Naive thymus-derived CD8-positive, alpha-beta T cell (primary cell): ENCODE data around the gene PLEKHG3. TPM values are rescaled to one million over a fixed set of nuclear protein-coding genes. Genes with fewer than 3 reads are reported as not detected.

Experiments used
- ATAC-seq, 2 donors: fragments of 150-1000 bp; cut with Tn5 transposase in 1 of 2; sonication (Bioruptor Pico), chemical (Tn5 transposase) in 1 of 2; 1 replicate in 1 of 2; 2 replicates in 1 of 2; pipeline ENCODE4 v1.10.0; 2021; ENCODE audit warnings: mild to moderate bottlenecking in 2 of 2, moderate library complexity in 2 of 2
- POLR2A ChIA-PET: fragments of 350-600 bp; sonication (Branson Sonifier 250); formaldehyde crosslinking; loops from one replicate; lab custom pipeline; 2021; ENCODE audit warnings: antibody characterized with exemption; lab: Charles Lee
- DNase-seq, 10 donors: peaks; one replicate each; pipeline versions ENCODE4 v3.0.0 to v3.0.0-alpha.2; 2020 to 2022
- H3K27ac Mint-ChIP-seq, 10 donors: one replicate each; pipeline ENCODE4 v1.8.0; 2020 to 2022; ENCODE audit warnings: mild to moderate bottlenecking in 10 of 10, mixed read lengths in 10 of 10, moderate library complexity in 4 of 10, inconsistent platforms in 1 of 10
- H3K27me3 Mint-ChIP-seq, 5 donors: one replicate each; pipeline ENCODE4 v1.8.0; 2021 to 2022; ENCODE audit warnings: mixed read lengths in 5 of 5
- H3K36me3 Mint-ChIP-seq, 3 donors: one replicate each; pipeline ENCODE4 v1.8.0; 2020 to 2022; ENCODE audit warnings: mixed read lengths in 3 of 3, mild to moderate bottlenecking in 2 of 3, inconsistent platforms in 1 of 3
- H3K4me1 Mint-ChIP-seq, 4 donors: one replicate each; pipeline ENCODE4 v1.8.0; 2021 to 2022; ENCODE audit warnings: mixed read lengths in 4 of 4
- H3K4me3 Mint-ChIP-seq, 10 donors: one replicate each; pipeline ENCODE4 v1.8.0; 2020 to 2022; ENCODE audit warnings: mild to moderate bottlenecking in 10 of 10, mixed read lengths in 10 of 10, moderate library complexity in 6 of 10, inconsistent platforms in 1 of 10
- H3K9me3 Mint-ChIP-seq, 9 donors: one replicate each; pipeline ENCODE4 v1.8.0; 2020 to 2022; ENCODE audit warnings: mixed read lengths in 9 of 9, mild to moderate bottlenecking in 3 of 9, inconsistent platforms in 1 of 9, moderate library complexity in 1 of 9
- polyA plus RNA-seq, 3 donors: library from polyadenylated mRNA; unstranded; fragments of 300-500 nt; fragmentation: Illumina TruSeq; gene quantifications; one replicate each; pipeline ENCODE4 v1.2.3, GENCODE V29; 2021
- total RNA-seq, 8 experiments: library from RNA in 2 of 8; stranded (reverse) in 2 of 8; gene quantifications; one replicate each; pipeline ENCODE4 v1.2.3 and lab custom pipeline; 2021 to 2026

Gene PLEKHG3
- total and polyA plus RNA-seq, 5 experiments from 2014 or later = 0.55 to 12.2 (median 1.4) TPM

DNA sequence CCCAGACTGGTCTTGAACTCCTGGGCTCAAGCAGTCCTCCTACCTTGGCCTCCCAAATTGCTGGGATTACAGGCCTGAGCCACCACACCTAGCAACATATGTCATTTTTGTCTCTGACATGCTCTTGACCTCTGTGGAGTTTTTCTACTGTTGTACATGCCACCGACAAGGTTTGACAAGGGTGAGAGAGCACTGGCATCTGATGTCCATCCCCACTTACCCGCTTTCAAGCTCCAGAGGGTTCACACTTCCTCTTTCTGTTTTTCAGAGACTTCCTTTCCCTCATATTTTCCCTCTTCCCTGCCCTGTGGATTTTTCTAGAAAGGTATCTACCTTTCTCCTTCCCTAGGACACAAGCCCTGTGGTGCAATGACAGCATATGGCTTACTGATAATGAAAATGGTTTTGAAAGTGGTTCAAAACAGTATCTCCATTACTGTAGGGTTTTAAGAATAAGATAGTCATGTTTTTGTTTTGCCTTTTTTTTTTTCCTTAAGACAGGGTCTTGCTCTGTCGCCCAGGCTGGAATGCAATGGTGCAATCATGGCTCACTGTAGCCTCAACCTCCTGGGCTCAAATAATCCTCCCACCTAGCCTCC lies 27.7 kb upstream of the PLEKHG3 start:
- POLR2A ChIA-PET = no interaction called here
- no peak overlapping the region for H3K27ac Mint-ChIP-seq

DNA sequence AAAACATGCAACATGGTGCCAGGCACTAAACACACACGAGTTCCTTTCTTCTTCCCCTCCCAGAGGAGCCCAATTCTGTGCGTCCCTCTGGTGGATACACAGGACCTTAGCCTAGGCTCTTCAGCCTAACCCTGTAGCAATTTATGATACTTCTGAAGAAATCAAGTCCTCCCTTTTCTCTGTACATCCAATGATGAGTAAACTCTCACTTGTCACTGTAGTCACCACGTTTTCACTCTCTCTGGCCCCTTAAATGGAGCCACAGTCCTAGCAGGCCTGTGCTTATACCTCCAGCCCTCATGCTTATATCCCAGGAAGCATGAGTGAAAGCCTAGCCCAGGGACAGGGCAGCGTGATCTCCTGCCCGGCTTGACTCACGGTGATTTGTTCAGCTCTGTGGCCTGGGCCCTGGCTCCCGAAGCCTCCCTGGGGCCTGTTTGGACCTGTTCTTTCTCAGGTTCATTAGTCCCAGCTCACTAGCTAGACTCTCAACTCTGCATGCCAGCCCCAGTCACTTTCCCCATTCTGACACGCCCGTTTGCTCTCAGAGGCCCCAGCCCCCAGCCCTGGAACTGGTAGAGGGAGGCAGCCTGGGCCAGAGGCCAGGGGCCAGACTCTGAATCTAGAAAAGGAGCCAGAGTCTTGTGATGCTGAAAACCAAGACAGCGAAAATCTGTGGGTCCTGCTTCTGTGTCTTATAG lies 24.1 kb upstream of the PLEKHG3 start:
- Mint-ChIP-seq H3K4me3 (no peak overlapping the region), H3K9me3 (no peaks in the 10 kb centered on the region), H3K4me1 (peaks cover 0 to 4% (median 1%) of the 10 kb centered on the region in 4 donors), H3K27ac (peak overlapping the region in 1 of 10 donors; percentile 41), H3K27me3 (peaks cover 0 to 4% (median 0%) of the 10 kb centered on the region in 5 donors), H3K36me3 (no peaks in the 10 kb centered on the region)
- no peak for DNase-seq
- POLR2A ChIA-PET = no interaction called here
- no peak for ATAC-seq

More for the DNA sequence above, 27.7 kb upstream of the PLEKHG3 start:
- H3K4me1 Mint-ChIP-seq = peaks cover 4 to 27% (median 14%) of the 10 kb centered on the region in 4 donors
- ATAC-seq (no peak), DNase-seq (no peak)
- no peaks in the 10 kb centered on the region for H3K36me3 Mint-ChIP-seq
- H3K9me3 Mint-ChIP-seq = peaks cover 0 to 4% (median 0%) of the 10 kb centered on the region in 9 donors
- H3K27me3 Mint-ChIP-seq = peaks cover 0 to 4% (median 0%) of the 10 kb centered on the region in 5 donors
- H3K4me3 Mint-ChIP-seq = no peak overlapping the region

DNA sequence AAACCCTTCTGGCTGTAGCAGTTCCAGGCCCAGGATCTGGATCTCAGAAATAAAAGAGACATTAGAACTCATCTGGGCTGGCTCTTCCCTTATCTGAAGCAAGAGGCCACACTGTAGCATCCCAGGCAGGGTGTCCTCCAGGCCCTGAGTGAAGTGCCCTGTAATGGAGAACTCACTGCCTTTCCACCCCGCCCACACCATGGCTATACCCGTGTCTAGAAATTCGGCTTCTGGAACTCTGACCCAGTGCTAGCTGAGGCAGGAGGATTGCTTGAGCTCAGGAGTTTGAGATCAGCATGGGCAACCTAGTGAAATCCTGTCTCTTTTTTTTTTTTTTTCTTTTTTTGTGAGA lies 23.5 kb upstream of the PLEKHG3 start:
- ATAC-seq = no peak
- POLR2A ChIA-PET = no interaction called here

DNA sequence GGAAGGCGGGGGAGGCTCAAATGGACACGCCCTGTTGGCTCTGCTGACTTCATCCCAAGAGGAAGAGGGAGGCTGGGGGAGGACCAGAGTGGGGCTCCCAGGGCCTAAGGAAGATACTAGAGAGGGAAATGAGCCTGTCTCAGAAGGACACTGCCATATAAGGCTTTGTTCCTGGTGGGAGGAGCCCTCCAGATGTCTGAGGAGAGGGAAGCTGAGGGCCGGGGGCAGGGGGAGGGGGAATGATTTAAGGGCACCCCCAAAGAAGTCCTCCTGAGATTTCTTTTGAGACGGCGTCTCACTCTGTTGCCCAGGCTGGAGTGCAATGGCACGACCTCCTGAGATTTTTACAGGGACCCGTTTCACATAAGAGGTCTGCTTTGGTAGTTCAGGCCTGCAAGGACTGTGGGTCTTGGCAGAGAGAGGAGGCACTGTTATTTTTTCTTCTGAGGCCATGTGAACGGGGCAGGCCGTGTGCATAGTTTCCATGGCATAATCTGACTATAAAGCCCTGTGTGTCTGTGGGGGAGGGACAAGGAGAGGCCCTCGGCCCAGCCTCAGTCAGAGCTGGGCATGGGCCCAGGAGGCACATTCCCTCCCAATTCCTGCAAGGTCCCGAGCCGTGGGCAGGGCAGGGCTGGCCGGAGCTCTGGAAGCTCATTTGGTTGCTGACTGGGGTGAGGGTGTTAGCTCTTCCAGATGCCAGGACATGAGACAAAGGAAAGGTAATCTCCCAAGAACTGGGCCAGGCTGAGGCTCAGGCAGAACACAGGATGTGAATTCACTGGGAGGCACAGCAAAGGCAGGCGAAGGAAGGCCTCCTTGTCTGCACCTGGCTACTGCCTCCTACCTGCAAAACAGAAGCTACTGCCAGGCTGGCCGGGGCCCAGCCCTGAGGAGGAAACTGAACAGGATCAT lies 22.2 kb upstream of the PLEKHG3 start:
- POLR2A ChIA-PET = no interaction called here
- Mint-ChIP-seq H3K27me3 (peaks cover 0 to 4% (median 0%) of the 10 kb centered on the region in 5 donors), H3K9me3 (no peaks in the 10 kb centered on the region)

More for the DNA sequence above, 23.5 kb upstream of the PLEKHG3 start:
- H3K27me3 Mint-ChIP-seq = peaks cover 0 to 4% (median 0%) of the 10 kb centered on the region in 5 donors
- H3K4me1 Mint-ChIP-seq = peaks cover 0 to 4% (median 1%) of the 10 kb centered on the region in 4 donors
- no peak overlapping the region for H3K4me3 Mint-ChIP-seq
- no peaks in the 10 kb centered on the region for H3K9me3 Mint-ChIP-seq
- no peak for DNase-seq
- no peaks in the 10 kb centered on the region for H3K36me3 Mint-ChIP-seq
- peak overlapping the region in 1 of 10 donors; percentile 41 for H3K27ac Mint-ChIP-seq

DNA sequence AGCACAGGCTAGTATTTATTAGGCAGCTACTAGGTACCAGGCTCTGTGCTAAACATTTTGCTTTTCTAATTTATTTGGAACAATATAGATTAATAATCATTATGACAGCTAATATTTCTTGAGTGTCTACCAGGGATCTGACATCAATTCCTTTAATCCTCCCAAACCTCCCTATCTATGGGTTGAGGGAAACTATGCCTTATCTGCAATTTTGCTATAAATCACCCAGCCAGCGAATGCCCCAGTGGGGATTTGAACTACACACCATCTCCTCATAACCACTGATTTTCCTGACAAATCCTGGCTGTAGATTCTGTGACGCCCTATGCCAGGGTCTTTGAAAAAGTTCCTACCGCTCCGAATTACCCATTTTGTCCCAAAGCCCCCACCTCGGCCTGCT lies 21.4 kb upstream of the PLEKHG3 start:
- Mint-ChIP-seq H3K27me3 (no peaks in the 10 kb centered on the region), H3K4me3 (no peak overlapping the region), H3K9me3 (no peaks in the 10 kb centered on the region), H3K27ac (no peak overlapping the region), H3K4me1 (peaks cover 0 to 3% (median 0%) of the 10 kb centered on the region in 4 donors), H3K36me3 (no peaks in the 10 kb centered on the region)
- DNase-seq = no peak
- POLR2A ChIA-PET = no interaction called here
- ATAC-seq = no peak

More for the DNA sequence above, 22.2 kb upstream of the PLEKHG3 start:
- Mint-ChIP-seq H3K36me3 (no peaks in the 10 kb centered on the region), H3K4me3 (no peak overlapping the region), H3K4me1 (no peaks in the 10 kb centered on the region), H3K27ac (no peak overlapping the region)
- DNase-seq (no peak), ATAC-seq (no peak)

DNA sequence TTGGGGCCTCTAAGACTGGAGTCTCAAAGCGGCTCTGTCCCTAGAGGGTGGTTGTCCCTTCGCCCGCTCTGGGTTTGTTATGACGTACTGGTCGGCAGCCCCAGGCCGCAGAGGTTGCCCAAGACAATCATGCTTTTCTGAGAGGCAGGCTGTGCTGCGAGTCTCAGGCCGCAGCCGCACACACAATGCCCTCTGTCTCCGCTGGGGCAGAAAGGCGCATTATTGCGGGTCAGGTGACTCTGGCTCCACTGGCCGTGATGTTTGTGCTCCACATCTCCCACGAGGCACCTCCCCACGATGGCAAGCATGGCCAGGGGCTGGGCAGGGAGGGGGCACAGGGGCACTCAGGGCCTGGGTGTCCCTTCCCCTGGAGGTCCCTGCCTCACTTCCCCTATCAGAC lies 21.0 kb upstream of the PLEKHG3 start:
- ATAC-seq = no peak
- H3K4me1 Mint-ChIP-seq = peaks cover 0 to 7% (median under 1%) of the 10 kb centered on the region in 4 donors
- POLR2A ChIA-PET = no interaction called here

DNA sequence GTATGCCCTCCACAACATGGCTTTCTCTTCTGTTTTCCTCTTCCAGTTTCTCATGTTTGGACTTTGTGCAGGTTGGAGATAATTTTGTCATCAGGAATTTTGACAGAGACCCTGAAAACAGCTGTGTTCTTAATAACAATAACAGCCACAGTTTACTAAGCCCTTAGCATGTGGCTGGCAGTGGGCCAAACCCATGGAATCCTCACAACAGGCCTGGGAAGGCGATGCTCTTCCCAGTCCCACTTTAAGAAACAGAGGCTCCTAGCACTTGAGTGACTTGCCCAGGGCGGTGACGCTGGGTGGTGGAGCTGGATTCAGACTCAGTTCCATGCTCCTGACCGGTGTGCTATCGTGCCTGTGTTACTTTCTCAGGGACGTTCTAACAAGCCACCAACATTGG lies 20.1 kb upstream of the PLEKHG3 start:
- Mint-ChIP-seq H3K9me3 (no peaks in the 10 kb centered on the region), H3K36me3 (no peaks in the 10 kb centered on the region), H3K4me1 (peaks cover 0 to 15% (median 3%) of the 10 kb centered on the region in 4 donors), H3K27ac (no peak overlapping the region), H3K27me3 (peaks cover 0 to 2% (median 0%) of the 10 kb centered on the region in 5 donors), H3K4me3 (no peak overlapping the region)
- POLR2A ChIA-PET = no interaction called here
- DNase-seq (no peak), ATAC-seq (no peak)

More for the DNA sequence above, 21.0 kb upstream of the PLEKHG3 start:
- Mint-ChIP-seq H3K27ac (no peak overlapping the region), H3K9me3 (no peaks in the 10 kb centered on the region), H3K4me3 (no peak overlapping the region), H3K36me3 (no peaks in the 10 kb centered on the region), H3K27me3 (no peaks in the 10 kb centered on the region)
- no peak for DNase-seq

DNA sequence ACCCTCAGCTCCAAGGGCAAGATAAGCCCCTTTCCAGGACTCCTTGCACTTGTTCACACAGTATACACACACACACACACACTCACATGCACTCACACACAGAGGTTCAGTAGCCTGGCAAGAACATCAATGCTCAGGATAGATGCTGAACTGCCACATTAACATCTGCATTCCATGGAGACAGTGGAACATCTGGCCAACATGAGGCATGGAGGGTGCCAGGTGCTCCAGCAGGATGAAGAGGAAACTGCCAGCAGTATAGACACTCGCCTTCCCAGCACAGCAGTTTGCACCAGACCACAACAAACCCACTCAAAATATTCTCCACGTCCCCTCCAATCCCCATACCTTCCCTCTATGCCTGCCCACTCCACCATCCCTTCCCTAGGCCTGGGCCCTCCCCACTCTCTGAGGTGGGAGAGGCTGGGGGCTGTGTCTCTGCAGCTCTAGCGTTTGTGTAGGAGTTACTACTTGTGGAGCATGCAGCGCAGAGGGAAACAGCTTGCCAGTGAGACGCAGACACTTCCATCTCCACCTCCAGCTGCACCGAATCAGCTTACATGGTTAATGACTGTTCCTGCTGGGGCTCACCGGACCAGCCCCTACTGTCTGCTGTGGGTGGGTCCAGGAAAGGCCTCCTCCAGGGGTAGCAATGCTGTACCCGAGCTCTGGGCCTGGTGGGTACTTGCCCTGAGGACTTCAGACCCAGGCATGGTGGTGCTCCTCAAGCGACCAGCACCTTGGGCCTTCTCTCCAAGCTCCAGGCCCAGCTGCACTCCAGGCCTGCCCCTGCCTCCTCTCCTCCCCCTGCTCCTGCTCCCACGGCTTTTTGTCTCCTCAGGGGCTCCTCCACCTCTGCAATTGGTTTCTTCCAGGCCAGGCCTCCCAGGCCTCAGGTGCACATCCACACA lies 18.6 kb upstream of the PLEKHG3 start:
- no peaks in the 10 kb centered on the region for H3K9me3 Mint-ChIP-seq
- peaks cover 0 to 21% (median 3%) of the 10 kb centered on the region in 4 donors for H3K4me1 Mint-ChIP-seq
- H3K36me3 Mint-ChIP-seq = no peaks in the 10 kb centered on the region
- H3K27me3 Mint-ChIP-seq = peaks cover 0 to 5% (median 0%) of the 10 kb centered on the region in 5 donors
- no peak overlapping the region for H3K4me3 Mint-ChIP-seq
- POLR2A ChIA-PET = no interaction called here
- H3K27ac Mint-ChIP-seq = peak overlapping the region in 1 of 10 donors; percentile 62
- ATAC-seq (no peak), DNase-seq (no peak)

DNA sequence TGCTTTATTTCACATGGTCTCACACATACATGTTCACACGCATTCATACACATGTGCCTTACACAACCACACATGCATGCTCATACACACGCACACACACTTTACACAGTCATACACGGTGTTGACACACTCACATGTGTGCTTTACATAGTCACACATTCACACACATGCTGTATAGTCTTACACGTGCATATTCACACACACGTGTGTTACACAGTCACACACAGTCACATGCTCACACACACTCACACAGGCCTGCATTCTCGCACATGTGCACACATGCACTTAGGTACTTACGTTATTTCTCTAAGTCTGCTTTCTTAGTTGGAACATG lies 18.0 kb upstream of the PLEKHG3 start:
- Mint-ChIP-seq H3K4me1 (peaks cover 0 to 21% (median 3%) of the 10 kb centered on the region in 4 donors), H3K36me3 (no peaks in the 10 kb centered on the region), H3K9me3 (no peaks in the 10 kb centered on the region), H3K27me3 (peaks cover 0 to 5% (median 0%) of the 10 kb centered on the region in 5 donors), H3K27ac (no peak overlapping the region), H3K4me3 (no peak overlapping the region)
- DNase-seq (no peak), ATAC-seq (no peak)
- POLR2A ChIA-PET = no interaction called here

DNA sequence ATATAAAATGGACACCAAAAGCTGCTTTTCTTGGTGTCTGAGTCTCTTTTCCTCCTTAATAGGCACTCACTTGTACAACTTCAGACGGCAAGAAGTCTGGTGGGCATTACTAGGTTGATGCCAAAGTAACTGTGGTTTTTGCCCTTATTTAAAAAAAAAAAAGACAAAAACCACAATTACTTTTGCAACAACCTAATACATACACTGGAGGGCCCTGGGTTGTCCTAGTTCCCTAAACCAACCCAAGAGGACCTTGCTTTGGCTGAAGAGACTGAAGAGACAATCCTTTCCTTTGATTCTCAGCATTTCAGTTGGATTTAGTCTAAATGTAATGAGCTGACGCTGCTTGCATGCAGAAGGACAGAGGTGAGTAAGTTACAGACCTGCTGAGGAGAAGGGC lies 16.2 kb upstream of the PLEKHG3 start:
- H3K36me3 Mint-ChIP-seq = no peaks in the 10 kb centered on the region
- POLR2A ChIA-PET = no interaction called here
- no peak for DNase-seq
- H3K4me1 Mint-ChIP-seq = peaks cover 0 to 21% (median 3%) of the 10 kb centered on the region in 4 donors
- no peaks in the 10 kb centered on the region for H3K9me3 Mint-ChIP-seq
- H3K27ac Mint-ChIP-seq = peak overlapping the region in 3 of 10 donors; percentile 2 to 6 (median 5)
- ATAC-seq = no peak
- peaks cover 0 to 6% (median 3%) of the 10 kb centered on the region in 5 donors for H3K27me3 Mint-ChIP-seq
- no peak overlapping the region for H3K4me3 Mint-ChIP-seq

DNA sequence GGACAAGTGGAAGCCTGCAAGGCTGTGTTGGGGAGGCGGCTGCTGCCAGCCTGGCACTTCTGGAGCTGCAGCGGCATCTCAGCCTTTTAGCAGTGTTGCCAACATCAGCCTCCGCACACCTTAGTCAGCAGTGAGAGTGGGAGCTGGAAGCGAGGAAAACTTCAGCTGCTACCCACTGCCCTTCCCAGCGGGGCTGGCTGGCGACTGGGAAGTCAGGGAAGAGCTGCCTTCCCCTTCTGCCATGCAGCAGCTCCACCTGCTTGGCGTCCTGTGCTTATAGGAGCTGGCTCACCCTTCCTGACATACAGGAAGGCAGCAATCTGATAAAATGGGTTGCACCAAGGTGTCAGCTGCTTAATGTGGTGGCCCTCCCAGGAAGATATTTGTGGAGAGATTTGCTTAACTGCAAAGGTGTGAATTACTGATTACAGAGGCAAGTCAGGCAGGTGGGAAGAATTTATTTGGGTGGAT lies 15.4 kb upstream of the PLEKHG3 start:
- POLR2A ChIA-PET = interaction anchor here (0.6 kb wide), 1 partner anchor 108 kb away, joined by 5 read pairs; no protein-coding TSS in a partner anchor
- Mint-ChIP-seq H3K4me3 (no peak overlapping the region), H3K4me1 (peaks cover 0 to 21% (median 3%) of the 10 kb centered on the region in 4 donors), H3K9me3 (no peaks in the 10 kb centered on the region), H3K36me3 (no peaks in the 10 kb centered on the region), H3K27ac (no peak overlapping the region), H3K27me3 (peaks cover 0 to 7% (median 3%) of the 10 kb centered on the region in 5 donors)
- ATAC-seq (no peak), DNase-seq (no peak)

DNA sequence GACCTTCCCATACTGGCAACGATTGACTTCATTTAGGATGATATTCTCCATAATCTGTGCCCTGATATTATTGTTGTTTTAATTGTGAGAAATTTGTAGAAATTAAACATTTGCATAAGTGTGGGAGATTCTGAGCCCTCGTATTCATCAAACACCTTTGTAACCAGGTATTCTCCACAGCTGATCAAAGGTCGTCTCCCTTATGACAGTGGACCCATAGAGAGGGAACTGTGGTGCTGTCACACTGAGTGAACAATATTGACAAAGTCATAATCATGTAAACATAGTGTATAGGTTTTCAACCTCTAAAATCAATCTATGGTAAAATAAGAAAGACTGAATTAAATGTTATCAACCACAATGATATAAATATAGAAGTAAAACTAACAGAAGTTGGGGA lies 14.9 kb upstream of the PLEKHG3 start:
- DNase-seq (no peak), ATAC-seq (no peak)
- H3K4me3 Mint-ChIP-seq = no peak overlapping the region
- H3K27me3 Mint-ChIP-seq = peaks cover 0 to 9% (median 3%) of the 10 kb centered on the region in 5 donors
- H3K4me1 Mint-ChIP-seq = peaks cover 0 to 21% (median 3%) of the 10 kb centered on the region in 4 donors
- H3K36me3 Mint-ChIP-seq = no peaks in the 10 kb centered on the region
- POLR2A ChIA-PET = interaction anchor here (0.6 kb wide), 1 partner anchor 108 kb away, joined by 5 read pairs; no protein-coding TSS in a partner anchor
- no peaks in the 10 kb centered on the region for H3K9me3 Mint-ChIP-seq
- no peak overlapping the region for H3K27ac Mint-ChIP-seq
